HCT116 (cell line): ENCODE data around the gene RFPL4A.

Experiments used
- CTCF ChIP-seq, 3 experiments: fragments of 200-600 bp in 1 of 3; sonication (generic) in 1 of 3; IDR thresholded peaks in 2 of 3; conservative IDR thresholded peaks in 1 of 3; 2 replicates each; pipeline ENCODE4 v1.5.1; 2012 to 2017; ENCODE audit warnings: low read depth in 2 of 3, low read length in 2 of 3, antibody characterized with exemption in 1 of 3, borderline replicate concordance in 1 of 3, control low read depth in 1 of 3, mild to moderate bottlenecking in 1 of 3, mixed read lengths in 1 of 3, mixed run types in 1 of 3, moderate library complexity in 1 of 3; ENCODE audit not compliant: insufficient read depth in 1 of 3
- EZH2 ChIP-seq: fragments of 200-600 bp; sonication (generic); IDR thresholded peaks from 2 replicates; pipeline ENCODE4 v1.6.1; 2017; ENCODE audit warnings: antibody characterized with exemption, mixed run types

GRCh38 chr19:55712804-55713631 lies 45.9 kb upstream of the RFPL4A start:
- TF ChIP-seq CTCF (IDR thresholded peaks at IDR 0.05 in 2 of 3, conservative IDR thresholded peaks at IDR 0.05 in 1 of 3; ENCODE audit: borderline replicate concordance in 1 of 3, insufficient read depth in 1 of 3, low read depth in 2 of 3, low read length in 2 of 3) (no peak), EZH2 (no peak)
